Measurements from ENCODE around the gene SNRNP70.
"Not testable (repeated sequence)": the region's sequence is repeated elsewhere in the genome, so short reads cannot be mapped to it uniquely, and the experiment has no call there.

Gene SNRNP70

DNA sequence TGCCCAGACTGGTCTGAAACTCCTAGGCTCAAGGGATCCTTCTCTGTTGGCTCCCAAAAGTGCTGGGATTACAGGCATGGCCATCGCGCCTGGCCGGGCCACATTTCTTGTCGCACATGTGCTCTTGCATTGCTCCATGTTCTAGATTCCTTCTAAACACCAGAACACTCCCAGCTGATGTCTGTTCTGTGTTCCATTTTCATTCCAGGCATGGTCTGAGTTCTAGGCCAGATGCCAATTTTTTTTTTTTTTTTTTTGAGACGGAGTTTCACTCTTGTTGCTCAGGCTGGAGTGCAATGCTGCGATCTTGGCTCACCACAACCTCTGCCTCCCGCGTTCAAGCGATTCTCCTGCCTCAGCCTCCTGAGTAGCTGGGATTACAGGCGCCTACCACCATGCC is 36.6 kb downstream of the SNRNP70 start:
- peak; percentile 59 for DNase-seq

DNA sequence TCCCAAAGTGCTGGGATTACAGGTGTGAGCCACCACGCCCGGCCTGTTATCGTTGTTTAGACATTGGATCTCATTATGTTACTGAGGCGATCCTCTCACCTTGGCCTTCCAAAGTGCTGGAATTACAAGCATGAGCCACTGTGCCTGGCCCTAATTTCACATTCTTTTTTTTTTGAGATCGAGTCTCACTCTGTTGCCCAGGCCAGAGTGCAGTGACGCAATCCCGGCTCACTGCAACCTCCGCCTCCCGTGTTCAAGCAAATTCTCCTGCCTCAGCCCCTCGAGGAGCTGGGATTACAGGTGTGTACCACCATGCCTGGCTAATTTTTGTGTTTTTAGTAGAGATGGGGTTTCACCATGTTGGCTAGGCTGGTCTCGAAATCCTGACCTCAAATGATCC is 38.0 kb downstream of the SNRNP70 start:
- DNase-seq: not testable (repeated sequence)

DNA sequence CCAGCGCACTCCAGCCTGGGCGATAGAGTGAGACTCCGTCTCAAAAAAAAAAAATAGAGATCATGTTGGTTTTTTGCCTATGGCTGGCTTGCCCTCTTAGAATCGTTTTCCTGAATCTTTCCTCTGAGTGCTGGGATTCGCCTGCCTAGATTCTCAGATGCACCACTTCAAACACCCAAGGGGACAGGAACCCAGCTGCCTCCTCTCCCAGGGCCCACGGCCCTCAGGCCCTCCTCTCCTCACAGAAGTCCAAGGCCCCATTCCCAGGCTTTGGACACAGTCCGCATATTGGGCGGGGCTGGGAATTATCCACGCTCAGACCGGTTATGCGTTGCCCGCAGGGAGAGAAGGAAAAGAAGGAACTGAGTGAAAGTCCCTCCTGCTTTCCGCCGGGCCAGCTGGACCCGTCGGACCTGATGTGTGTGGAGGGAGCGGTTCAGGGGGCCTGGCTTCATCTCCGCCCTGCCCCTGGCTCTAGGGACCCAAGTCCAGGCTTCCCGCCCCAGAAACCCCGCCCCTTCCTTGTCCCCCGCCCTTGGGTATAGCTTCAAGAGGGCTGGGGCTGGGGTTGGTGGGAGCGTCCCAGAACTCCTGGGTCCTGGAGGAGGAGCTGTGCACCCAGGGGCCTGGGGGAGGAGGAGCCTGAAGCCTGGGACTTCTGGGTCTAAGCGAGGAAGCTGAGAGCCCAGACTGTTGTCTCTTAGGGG is 39.9 kb downstream of the SNRNP70 start:
- DNase-seq: no peak

DNA sequence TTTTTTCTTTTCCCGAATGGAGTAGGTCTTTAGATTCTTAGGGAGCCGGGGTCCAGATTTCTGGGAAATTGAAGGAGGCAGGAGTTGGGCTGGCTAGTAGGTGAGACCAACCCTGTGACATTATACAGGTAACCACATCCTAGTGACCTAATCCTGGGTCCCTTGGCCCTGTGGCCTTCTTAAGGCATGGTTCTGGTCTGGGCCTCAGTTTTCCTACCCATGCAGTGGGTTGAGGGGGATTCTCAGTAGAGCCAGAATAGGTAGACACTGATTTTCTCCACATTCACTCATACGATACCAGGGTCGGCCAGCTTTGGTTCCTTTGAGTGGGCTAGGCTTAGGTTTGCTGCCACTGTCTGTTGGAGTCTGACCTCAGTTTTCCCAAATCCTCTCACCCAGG is 41.3 kb downstream of the SNRNP70 start:
- no peak for DNase-seq

DNA sequence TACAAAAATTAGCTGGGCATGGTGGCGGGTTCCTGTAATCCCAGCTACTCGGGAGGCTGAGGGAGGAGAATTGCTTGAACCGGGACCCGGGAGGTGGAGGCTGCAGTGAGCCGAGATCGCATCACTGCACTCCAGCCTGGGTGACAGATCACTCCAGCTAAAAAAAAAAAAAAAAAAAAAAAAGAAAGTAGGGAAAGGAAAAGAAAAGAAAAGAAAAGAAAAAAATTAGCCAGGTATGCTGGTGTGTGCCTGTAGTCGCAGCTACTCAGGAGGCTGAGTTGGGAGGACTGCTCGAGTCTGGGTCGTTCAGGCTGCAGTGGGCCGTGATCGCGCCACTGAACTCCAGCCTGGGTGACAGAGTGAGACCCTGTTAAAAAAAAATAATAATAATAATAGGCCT is 42.0 kb downstream of the SNRNP70 start:
- DNase-seq: not testable (repeated sequence)

DNA sequence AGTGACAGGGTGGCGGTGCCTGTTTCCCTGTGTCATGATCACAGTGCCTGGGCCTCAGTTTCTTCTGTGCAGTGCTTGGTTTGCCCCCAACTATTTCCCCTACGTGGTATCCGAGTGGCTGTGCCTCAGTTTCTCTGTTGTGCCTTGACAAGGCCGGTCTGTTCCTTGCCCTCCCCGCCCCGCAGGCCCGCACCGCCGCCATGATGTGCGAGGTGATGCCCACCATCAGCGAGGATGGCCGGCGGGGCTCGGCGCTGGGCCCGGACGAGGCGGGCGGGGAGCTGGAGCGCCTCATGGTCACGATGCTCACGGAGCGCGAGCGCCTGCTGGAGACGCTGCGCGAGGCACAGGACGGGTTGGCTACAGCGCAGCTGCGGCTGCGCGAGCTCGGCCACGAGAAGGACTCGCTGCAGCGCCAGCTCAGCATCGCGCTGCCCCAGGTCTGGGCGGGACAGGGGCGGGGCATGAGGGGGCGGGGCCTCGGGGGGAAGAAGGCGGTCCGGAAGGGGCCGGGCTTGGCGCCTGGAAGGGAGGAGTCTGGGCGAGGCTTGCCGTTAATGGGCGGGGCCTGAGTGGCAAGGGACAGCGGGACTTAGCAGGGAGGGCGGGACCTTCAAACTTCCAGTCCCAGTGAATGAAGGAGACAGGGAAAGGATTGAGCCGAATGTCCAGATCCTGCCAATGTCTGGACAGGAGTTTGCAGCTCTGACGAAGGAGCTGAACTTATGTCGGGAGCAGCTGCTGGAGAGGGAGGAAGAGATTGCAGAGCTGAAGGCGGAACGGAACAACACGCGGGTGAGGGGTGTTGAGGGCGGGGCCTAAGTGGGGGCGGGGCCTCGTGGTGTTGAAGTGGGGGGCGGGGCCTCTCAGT is 42.7 kb downstream of the SNRNP70 start:
- DNase-seq: peak; percentile 95

DNA sequence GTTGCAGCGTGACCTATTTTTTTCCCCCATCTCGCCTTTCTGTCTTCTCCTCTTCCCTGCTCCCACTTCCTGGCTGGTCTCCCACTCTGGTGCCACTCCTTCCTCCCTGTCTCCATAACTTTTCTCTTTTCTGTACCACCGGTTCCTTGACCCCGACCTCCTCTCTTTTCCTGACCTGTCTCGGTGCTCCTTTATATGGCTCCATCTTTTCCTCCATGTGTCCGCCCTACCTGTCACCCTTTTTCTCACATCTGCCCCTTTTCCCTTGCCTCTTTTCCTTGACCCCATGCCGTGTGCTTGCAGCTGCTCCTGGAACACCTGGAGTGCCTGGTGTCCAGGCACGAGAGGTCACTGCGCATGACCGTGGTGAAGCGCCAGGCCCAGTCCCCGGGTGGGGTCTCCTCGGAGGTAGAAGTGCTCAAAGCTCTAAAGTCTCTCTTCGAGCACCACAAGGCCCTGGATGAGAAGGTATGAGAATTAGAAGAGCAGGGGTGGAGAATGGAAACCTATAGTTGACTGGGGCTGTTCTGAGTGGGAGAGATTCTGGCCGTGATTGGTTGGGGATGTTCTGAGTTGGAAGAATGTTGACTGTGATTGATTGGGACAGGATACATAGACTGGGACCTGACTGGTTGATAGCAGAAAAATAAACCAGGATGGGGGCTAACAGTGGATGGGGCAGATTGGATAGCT is 43.4 kb downstream of the SNRNP70 start:
- no peak for DNase-seq

DNA sequence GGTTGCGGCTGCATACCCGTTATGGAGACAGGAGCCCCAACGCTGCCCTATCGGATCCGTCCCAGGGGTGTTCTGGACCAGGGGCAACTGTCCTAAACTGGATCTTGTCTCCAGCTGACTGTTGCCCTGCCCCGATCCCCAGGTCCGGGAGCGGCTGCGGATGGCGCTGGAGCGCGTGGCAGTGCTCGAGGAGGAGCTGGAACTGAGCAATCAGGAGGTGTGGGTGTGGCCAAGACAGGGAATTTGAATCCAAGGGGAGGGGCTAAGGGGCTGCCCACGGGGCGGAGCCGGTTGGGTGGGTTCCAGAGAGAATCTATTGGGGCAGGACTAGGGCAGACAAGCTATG is 44.0 kb downstream of the SNRNP70 start:
- no peak for DNase-seq

DNA sequence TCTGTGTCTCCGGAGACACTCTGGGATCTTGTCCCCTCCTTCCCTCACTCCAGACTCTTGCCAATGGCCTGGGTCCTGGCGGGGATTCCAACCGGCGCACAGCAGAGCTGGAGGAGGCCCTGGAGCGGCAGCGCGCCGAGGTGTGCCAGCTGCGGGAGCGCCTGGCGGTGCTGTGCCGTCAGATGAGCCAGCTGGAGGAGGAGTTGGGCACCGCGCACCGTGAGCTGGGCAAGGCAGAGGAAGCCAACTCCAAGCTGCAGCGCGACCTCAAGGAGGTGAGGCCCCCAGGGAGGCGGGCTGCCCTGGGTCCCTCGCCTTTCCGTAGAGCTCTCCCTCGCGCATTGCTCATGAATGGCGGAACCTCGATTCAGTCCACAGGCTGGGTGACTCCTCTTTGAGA is 45.1 kb downstream of the SNRNP70 start:
- no peak for DNase-seq

DNA sequence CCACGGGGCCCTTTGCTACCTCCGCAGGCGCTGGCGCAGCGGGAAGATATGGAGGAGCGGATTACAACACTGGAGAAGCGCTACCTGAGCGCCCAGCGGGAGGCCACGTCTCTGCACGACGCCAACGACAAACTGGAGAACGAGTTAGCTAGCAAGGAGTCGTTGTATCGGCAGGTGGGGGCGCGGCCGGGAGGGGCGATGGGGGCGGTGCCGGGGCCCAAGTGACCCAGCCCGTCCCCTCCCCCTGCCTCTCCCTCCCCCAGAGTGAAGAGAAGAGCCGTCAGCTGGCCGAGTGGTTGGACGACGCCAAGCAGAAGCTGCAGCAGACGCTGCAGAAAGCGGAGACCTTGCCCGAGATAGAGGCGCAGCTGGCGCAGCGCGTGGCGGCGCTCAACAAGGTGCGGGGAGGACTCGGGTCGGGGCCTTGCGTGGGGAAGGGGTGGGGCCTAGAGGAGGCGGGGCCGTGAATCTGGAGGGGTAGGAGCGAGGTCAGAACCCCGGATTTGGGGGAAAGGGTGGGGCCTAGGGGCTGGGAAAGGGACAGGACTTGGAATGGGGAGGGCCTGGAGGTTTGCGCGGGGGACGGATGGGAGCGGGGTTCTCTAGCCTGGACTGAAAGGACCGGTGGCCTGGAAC is 47.8 kb downstream of the SNRNP70 start:
- DNase-seq: no peak

DNA sequence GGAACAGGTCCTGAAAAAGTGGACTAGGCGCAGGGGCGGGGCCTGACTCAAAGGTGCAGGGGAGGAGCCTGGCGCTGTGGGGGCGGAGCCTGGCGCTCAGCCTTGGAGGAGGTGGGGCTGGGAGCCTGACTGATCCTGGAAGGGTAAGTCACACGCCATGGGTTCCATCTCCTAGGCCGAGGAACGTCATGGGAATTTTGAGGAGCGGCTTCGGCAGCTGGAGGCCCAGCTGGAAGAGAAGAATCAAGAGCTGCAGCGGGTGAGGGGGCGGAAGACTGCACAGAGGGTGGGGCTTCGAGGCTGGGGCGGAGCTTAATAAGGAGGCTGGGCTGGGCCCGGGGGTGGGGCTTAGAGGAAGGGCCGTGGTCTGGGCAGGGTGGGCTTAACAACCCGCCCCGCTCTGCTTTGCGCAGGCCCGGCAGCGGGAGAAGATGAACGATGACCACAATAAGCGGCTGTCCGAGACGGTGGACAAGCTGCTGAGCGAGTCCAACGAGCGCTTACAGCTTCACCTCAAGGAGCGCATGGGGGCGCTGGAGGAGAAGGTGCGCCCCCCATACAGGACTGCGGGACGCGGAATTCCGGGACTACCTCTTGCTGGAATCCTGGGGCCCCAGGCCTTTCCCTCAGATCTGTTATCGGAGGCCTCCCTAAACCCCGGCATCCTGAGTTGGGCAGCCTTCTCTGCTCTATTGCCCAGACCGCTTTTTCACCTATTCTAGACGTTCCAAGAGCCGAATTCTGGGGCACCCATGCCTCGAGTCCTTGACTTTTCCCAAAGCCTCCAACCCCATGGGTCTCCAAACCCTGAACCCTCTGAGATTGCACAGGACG is 48.6 kb downstream of the SNRNP70 start:
- no peak for DNase-seq

DNA sequence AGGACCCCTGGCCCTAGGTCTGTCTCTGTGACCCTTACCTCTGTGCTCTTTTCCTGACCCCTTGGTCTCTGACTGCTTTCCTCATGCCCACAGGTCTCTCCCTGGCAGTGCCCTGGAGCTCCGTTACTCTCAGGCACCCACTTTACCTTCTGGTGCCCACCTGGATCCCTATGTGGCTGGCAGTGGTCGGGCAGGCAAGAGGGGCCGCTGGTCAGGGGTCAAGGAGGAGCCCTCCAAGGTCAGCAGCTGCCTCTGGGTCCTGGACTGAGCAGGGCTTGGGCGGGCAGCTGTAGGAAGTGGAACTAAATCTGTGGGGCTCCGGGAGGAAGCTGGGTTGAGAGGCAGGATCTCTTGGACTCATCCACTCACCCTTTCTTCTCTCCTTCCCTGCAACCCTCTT is 50.4 kb downstream of the SNRNP70 start:
- DNase-seq: no peak

DNA sequence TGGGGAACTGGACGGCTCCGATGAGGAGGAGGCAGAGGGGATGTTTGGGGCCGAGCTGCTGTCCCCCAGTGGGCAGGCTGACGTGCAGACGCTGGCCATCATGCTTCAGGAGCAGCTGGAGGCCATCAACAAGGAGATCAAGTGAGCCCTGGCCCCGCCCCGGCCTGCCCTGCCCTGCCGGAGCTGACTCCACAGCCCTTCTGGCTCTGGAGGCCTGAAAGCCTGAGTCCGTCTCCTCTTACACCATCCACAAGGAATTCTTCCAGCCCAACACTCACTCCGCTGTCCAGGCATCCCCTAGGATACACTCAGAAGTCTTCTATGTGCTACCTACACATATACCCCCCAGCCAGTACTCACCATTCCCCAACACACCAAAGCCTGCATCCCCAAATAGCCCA is 51.5 kb downstream of the SNRNP70 start:
- no peak for DNase-seq

DNA sequence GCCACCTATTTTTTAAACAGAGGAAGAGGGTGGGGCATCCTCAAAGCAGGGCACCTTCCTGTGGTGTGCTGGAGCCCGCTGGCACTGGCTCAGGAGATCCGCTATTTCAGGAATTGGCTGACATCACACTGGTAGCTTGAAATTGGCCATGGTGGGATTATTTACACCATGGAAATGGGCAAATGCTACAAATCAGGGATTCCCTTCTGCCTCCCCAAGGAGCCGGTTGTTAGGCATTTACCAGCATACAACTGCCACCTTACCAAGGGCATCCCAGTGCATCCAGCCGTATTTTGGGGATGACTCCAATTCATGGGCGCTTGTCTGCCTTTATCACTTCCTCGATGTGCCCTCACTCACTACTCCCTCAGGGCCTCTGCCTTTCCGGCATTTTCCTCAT is 55.7 kb downstream of the SNRNP70 start:
- DNase-seq: no peak

DNA sequence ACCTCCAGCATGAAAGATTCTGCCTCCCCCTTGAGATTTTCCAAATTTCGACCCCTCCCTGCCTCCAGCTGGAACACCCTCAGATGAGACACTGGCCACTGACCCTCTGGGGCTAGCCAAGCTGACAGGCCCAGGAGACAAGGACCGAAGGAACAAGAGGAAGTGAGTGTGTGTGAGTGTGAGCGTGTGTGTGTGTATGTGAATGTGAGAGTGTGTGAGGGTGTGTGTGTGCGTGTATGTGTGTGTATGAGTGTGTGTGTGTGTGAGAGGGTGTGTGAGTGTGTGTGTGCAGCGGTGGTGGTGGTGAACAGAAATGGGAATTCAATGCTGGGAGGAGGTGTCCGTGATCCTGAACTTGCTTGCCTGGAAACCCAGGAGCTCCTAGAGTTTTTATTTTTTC is 56.1 kb downstream of the SNRNP70 start:
- DNase-seq: no peak

DNA sequence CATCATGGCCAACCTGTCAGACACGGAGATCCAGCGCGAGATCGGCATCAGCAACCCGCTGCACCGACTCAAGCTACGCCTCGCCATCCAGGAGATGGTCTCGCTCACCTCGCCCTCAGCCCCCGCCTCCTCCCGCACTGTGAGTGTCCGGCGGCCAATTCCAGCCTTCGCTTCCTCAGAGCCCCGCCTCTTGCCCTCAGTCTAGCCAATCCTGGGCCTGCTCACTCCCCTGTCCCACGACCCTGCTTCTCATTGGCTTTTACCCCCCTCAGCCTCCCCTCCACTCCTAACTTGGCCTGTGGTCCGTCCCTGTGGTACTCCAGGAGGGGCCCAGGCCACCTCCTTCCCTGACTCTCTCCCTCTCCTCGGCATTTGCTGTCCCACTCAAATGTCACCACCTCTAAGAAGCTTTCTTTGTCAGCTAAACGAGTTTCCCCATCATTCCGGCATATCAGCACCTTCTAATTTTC is 57.6 kb downstream of the SNRNP70 start:
- DNase-seq: no peak

DNA sequence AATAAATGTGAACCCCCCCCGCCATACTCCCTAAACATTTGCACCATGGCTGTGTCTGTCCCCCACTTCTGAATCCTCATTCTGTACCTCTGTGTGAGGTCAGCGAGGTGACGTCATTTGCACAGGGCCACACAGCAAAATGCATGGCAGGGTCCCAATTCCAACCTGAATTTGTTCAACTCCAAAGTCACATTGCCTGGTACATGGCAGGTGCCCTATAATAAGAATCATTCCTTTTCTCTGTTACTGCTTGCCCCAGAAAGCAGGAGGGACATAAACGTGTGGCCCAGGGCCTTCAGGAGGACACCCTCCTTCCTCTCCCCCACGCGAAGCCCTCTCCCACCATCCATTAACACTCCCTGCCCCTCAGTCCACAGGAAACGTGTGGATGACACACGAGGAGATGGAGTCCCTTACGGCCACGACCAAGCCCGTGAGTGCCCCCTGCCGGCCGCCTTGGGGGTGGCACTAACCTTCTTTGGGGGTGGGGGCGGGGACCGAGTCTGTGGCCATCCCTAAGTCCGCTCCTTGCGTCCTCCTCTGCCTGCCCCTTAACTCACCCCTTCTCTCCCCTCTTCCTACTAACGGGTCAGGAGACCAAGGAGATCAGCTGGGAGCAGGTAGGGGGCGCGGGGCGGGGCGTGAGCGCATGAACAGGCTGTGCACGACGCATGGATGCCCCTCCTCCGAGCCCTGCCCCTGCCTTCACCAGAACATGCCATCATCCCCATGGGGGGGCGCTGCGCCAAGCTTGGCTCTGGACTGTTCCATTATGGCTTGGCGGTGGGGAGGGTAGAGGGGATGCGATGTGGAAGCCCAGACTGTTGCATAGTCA is 60.5 kb downstream of the SNRNP70 start:
- peak; percentile 73 for DNase-seq

DNA sequence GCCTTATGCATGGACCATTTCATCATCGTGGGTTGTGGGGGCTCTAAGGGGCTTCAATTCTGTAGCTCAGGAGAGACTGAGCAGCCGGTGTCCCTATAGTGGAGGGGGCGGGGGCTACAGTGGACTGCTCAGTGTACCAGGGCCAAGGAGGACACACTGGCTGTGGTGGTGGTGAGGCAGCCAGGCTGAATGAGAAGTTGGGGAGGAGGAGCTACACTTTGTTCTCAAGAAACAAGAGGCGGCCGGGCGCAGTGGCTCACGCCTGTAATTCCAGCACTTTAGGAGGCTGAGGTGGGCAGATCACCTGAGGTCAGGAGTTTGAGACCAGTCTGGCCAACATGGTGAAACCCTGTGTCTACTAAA is 61.1 kb downstream of the SNRNP70 start:
- DNase-seq: not testable (repeated sequence)

DNA sequence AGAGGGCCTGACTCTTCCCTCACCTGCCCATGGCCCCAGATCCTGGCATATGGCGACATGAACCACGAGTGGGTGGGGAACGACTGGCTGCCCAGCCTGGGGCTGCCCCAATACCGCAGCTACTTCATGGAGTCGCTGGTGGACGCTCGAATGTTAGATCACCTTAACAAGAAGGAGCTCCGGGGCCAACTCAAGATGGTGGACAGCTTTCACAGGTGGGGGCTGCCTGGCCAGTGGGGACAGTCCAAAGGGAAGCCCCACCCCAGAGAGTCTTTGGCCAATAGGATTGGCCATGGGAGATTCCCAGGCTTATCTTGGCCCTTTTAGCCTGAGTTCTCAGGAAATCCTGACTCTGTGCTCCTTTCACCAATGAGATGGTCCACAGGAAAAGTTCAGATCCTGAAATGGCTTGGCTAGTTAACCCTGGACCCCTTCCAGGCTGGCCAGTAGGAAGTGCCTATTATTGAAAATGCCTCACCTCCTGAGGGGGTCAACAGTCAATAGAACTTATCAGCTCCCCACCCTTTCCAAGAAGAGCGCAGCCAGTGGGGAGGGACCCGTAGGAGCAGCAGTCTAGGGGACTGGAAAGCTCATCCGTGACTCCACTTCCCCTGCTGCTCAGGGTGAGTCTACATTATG is 62.9 kb downstream of the SNRNP70 start:
- DNase-seq: no peak

DNA sequence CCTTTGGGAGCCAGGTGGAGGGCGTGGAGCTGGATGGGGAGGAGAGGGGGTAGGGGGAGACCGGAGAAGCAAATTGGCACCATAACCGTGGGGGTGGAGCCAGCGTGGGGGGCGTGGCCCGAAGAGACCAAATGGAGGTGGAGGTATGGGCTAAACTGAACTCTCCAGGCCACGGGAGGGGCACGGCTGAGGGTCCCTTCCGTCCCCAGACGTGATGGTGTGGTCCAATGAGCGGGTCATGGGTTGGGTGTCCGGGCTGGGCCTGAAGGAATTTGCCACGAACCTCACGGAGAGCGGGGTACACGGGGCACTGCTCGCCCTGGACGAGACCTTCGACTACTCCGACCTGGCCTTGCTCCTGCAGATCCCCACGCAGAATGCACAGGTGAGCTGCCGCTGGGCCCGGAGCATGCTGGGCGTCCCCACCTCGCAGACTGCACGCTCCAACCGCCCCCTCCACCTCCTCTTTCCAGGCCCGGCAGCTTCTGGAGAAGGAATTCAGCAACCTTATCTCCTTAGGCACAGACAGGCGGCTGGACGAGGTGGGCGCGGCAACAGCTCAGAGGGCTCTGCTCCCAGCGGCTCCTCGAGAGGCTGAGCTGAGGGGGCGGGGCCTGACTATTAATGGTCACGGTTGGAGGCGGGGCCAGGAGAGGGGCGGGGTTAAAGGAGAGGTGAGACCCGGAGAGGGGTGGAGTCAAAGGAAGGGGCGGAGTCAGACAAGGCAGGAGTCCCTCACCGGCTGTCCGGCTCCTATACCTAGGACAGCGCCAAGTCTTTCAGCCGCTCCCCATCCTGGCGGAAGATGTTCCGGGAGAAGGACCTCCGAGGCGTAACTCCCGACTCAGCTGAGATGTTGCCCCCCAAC is 63.8 kb downstream of the SNRNP70 start:
- DNase-seq: peak; percentile 92
